CD4-positive, alpha-beta T cell treated with Interleukin-6 for 4 hours (primary cell): Measurements from ENCODE around the gene SH3GLB2.
"Not testable (repeated sequence)": the region's sequence is repeated elsewhere in the genome, so short reads cannot be mapped to it uniquely, and the experiment has no call there.

Experiments
- DNase-seq: peaks from one replicate; pipeline ENCODE4 v3.0.0-alpha.2; 2020; ENCODE audit warnings: mixed read lengths

SH3GLB2 gene

GRCh38 chr9:129052592-129052991 lies 24.5 kb upstream of the SH3GLB2 start:
- DNase-seq = no peak

- DNase-seq = no peak
Measured at GRCh38 chr9:129042016-129042415, 13.9 kb upstream of the SH3GLB2 start.

GRCh38 chr9:129040113-129040643 lies 12.0 kb upstream of the SH3GLB2 start:
- DNase-seq = no peak

GRCh38 chr9:129038109-129038852 lies 10.2 kb upstream of the SH3GLB2 start:
- no peak for DNase-seq

- DNase-seq = no peak
Measured at GRCh38 chr9:129037767-129038098, 9.6 kb upstream of the SH3GLB2 start.

GRCh38 chr9:129036923-129037766 lies 9.0 kb upstream of the SH3GLB2 start:
- DNase-seq = no peak

- DNase-seq = peak; percentile 96
Measured at GRCh38 chr9:129036241-129036922, 8.3 kb upstream of the SH3GLB2 start, which contains the start of gene MIGA2. Gene MIGA2, plus strand, starts transcription at chr9:129036626. Its CDS starts 3,969 bp downstream, at chr9:129040595.

- not testable (repeated sequence) for DNase-seq
Measured at GRCh38 chr9:129035838-129036237, 7.7 kb upstream of the SH3GLB2 start.

- DNase-seq = no peak
Measured at GRCh38 chr9:129033216-129033615, 5.1 kb upstream of the SH3GLB2 start.

GRCh38 chr9:129032541-129033159 lies 4.5 kb upstream of the SH3GLB2 start:
- DNase-seq = no peak

- no peak for DNase-seq
Measured at GRCh38 chr9:129031514-129031913, 3.4 kb upstream of the SH3GLB2 start.

- no peak for DNase-seq
Measured at GRCh38 chr9:129030191-129030590, 2.1 kb upstream of the SH3GLB2 start.

GRCh38 chr9:129027685-129028191 lies 393 bp downstream of the SH3GLB2 start:
- peak; percentile 82 for DNase-seq

- no peak for DNase-seq
Measured at GRCh38 chr9:129027224-129027684, 877 bp downstream of the SH3GLB2 start.

- DNase-seq = no peak
Measured at GRCh38 chr9:129026442-129027223, 1.5 kb downstream of the SH3GLB2 start.

GRCh38 chr9:129023908-129024233 lies 4.3 kb downstream of the SH3GLB2 start:
- no peak for DNase-seq

GRCh38 chr9:129023036-129023907 lies 4.9 kb downstream of the SH3GLB2 start:
- no peak for DNase-seq

GRCh38 chr9:129022037-129022436 lies 6.1 kb downstream of the SH3GLB2 start:
- no peak for DNase-seq

GRCh38 chr9:129021091-129021490 lies 7.0 kb downstream of the SH3GLB2 start:
- no peak for DNase-seq

GRCh38 chr9:129014608-129015007 lies 13.5 kb downstream of the SH3GLB2 start:
- no peak for DNase-seq

GRCh38 chr9:129014124-129014523 lies 14.0 kb downstream of the SH3GLB2 start:
- no peak for DNase-seq
